HEK293T (cell line): Measurements from ENCODE around the gene AXIN1.

ENCODE experiments used
- ELF4 ChIP-seq: fragments of 450-650 bp; IDR thresholded peaks from 2 replicates; pipeline ENCODE4 v1.6.1; 2017; ENCODE audit warnings: antibody characterized with exemption
- FOXA1 ChIP-seq: fragments of 450-650 bp; IDR thresholded peaks from 2 replicates; pipeline ENCODE4 v1.6.1; 2016; ENCODE audit warnings: mild to moderate bottlenecking
- FOXK2 ChIP-seq: fragments of 450-650 bp; IDR thresholded peaks from 2 replicates; pipeline ENCODE4 v1.6.1; 2016; ENCODE audit warnings: mild to moderate bottlenecking
- FOXM1 ChIP-seq: fragments of 450-650 bp; IDR thresholded peaks from 2 replicates; pipeline ENCODE4 v1.6.1; 2017; ENCODE audit warnings: mild to moderate bottlenecking, borderline replicate concordance
- HDGF ChIP-seq: fragments of 450-650 bp; IDR thresholded peaks from 2 replicates; pipeline ENCODE4 v1.6.1; 2017; ENCODE audit warnings: antibody characterized with exemption, borderline replicate concordance
- L3MBTL2 ChIP-seq: fragments of 450-650 bp; conservative IDR thresholded peaks from 2 replicates; pipeline ENCODE4 v1.6.1; 2016; ENCODE audit warnings: mild to moderate bottlenecking
- PKNOX1 ChIP-seq: fragments of 450-650 bp; IDR thresholded peaks from 2 replicates; pipeline ENCODE4 v1.6.1; 2016
- SUZ12 ChIP-seq: fragments of 450-650 bp; IDR thresholded peaks from 2 replicates; pipeline ENCODE4 v1.6.1; 2016; ENCODE audit warnings: mild to moderate bottlenecking

GRCh38 chr16:242281-242680 is 110.2 kb downstream of the AXIN1 start:
- TF ChIP-seq ELF4 (no peak), FOXK2 (no peak), HDGF (no peak), PKNOX1 (no peak), SUZ12 (no peak), L3MBTL2 (no peak), FOXM1 (no peak), FOXA1 (no peak)
